Heart left ventricle (tissue), 16 donors: ENCODE data around the gene GADL1. TPM values are rescaled to one million over a fixed set of nuclear protein-coding genes. Genes with fewer than 3 reads are reported as not detected.

Source experiments
- ATAC-seq, 4 donors: fragments of 200-7000 bp; cut with Tn5 transposase; one replicate each; pipeline ENCODE4 v1.9.1; 2020 to 2022; ENCODE audit warnings: moderate library complexity in 4 of 4, mild to moderate bottlenecking in 3 of 4, moderate number of reproducible peaks in 1 of 4
- DNase-seq, 5 donors: peaks; one replicate each; pipeline ENCODE4 v3.0.0-alpha.2; 2020
- H3K27ac ChIP-seq, 12 donors: fragments of 200-600 bp; sonication (generic) in 4 of 12; one replicate each; pipeline versions ENCODE4 v1.5.0 to v1.8.0; 2016 to 2022; ENCODE audit warnings: mild to moderate bottlenecking in 2 of 12
- H3K27me3 ChIP-seq, 9 donors: fragments of 200-600 bp; sonication (generic) in 2 of 9; one replicate each; pipeline versions ENCODE4 v1.5.1 to v1.8.0; 2016 to 2022; ENCODE audit warnings: mild to moderate bottlenecking in 3 of 9
- H3K36me3 ChIP-seq, 9 donors: fragments of 200-600 bp; sonication (generic) in 2 of 9; one replicate each; pipeline versions ENCODE4 v1.5.0 to v1.8.0; 2018 to 2022; ENCODE audit warnings: mild to moderate bottlenecking in 2 of 9
- H3K4me1 ChIP-seq, 12 donors: fragments of 200-600 bp; sonication (generic) in 4 of 12; one replicate each; pipeline versions ENCODE4 v1.5.0 to v1.8.0; 2016 to 2022; ENCODE audit warnings: mild to moderate bottlenecking in 3 of 12
- H3K4me3 ChIP-seq, 12 donors: fragments of 200-600 bp; sonication (generic) in 4 of 12; one replicate each; pipeline versions ENCODE4 v1.5.0 to v1.8.0; 2017 to 2022; ENCODE audit warnings: mild to moderate bottlenecking in 9 of 12, moderate library complexity in 4 of 12
- H3K9me3 ChIP-seq, 12 donors: fragments of 200-600 bp; sonication (generic) in 4 of 12; one replicate each; pipeline versions ENCODE4 v1.5.0 to v1.8.0; 2016 to 2022; ENCODE audit warnings: mild to moderate bottlenecking in 1 of 12
- CTCF ChIP-seq, 12 donors: fragments of 200-600 bp; sonication (generic) in 4 of 12; IDR thresholded peaks; one replicate each; pipeline versions ENCODE4 v1.5.0 to v1.8.0; 2018 to 2022; ENCODE audit warnings: antibody characterized with exemption in 12 of 12, mild to moderate bottlenecking in 5 of 12
- POLR2A ChIP-seq, 2 donors: fragments of 450-650 bp; IDR thresholded peaks; one replicate each; pipeline ENCODE4 v1.6.1; 2017; ENCODE audit warnings: antibody characterized with exemption in 2 of 2, mild to moderate bottlenecking in 2 of 2, moderate library complexity in 2 of 2
- WGBS, 4 donors: extraction: QIAGEN DNeasy Blood & Tissue Kit in 2 of 4; methylation state at CpG; one replicate each; pipeline versions ENCODE4 v1.1.5 to v1.1.7; 2013 to 2018; 5-methylcytosine and 5-hydroxymethylcytosine counted together
- intact Hi-C, 10 donors: fragments of 100-400 bp; cut with DNase I; formaldehyde crosslinking; loops; one replicate each; pipeline versions ENCODE4 v1.11.1 to v1.14.2; 2022
- polyA plus RNA-seq, 2 donors: library from polyadenylated mRNA; stranded (reverse); fragments of 200-250 nt; gene quantifications; one replicate each; pipeline ENCODE4 v1.2.3, GENCODE V29; 2013
- total RNA-seq, 9 donors: library from RNA; depleted of rRNA in 2 of 9; stranded (reverse); fragments of >200 nt in 2 of 9; fragmentation: NEBNext Ultra II Directional in 3 of 9; extraction: Animal tissue kit (Norgen Biotek cat#: 25700) in 3 of 9; gene quantifications; one replicate each; pipeline versions ENCODE4 v1.1.0 to v1.2.4, GENCODE V29; 2016 to 2023
- donor health status: ischemic (EF 13 %, LVEDD 7.1; RV severe dilation, severe dysfunction).
- donor health status: healthy with polysubstance abuse.
- donor health status: DM: no; HTN: yes; CAD: no.
- donor health status: DM: no; HTN: no; CAD: no.
- donor health status: ischemic (EF 25% LVEDD 6.9; RV normal size, moderate dysfunction).
- donor health status: ischemic (EF 25% LVEDD 5.7; RV mildly dilated, moderate dysfunction).
- donor health status: healthy.
- donor health status: DM: yes; HTN: yes; CAD: no.
- donor health status: ischemic (EF 35%, LVEDD 5.7; RV mildly dilated, moderate dysfunction).
- donor health status: nonischemic (EF 11% LVEDD 7.7; RV severe dilation, severe dysfunction).
- donor health status: DM: yes; HTN: yes; CAD: no.
- donor health status: PGD.
- donor health status: ischemic (EF 29% LVEDD 5.4; RV normal size, mild dysfunction).
- donor health status: nonischemic (EF 23%, LVEDD 6.1; RV moderate dilation, normal function).

Gene GADL1
- total and polyA plus RNA-seq, 11 donors: 0.03 to 0.59 (median 0.18) TPM; not detected in 3

DNA sequence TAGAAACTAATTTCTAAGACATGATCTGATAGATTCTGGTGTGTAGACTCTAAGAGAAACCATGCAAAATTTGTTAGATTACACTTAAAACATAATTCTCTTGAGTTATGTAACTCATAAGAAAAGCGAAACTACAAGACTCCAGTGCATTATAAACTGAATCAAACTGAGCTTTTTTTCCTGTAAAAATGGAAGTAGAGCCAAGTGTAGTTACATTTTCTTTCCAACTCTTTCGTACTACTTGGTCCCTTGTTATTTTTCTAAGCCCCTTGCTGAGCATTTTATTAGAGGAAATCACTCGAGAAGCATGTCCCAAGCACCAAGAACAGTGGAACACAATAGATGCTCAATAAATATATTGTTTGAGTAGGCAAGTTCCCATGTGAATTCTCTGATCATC, 130.2 kb downstream of the GADL1 start:
- no peak overlapping the region for H3K27ac ChIP-seq
- no peaks in the 10 kb centered on the region for H3K27me3 ChIP-seq
- TF ChIP-seq CTCF (IDR thresholded peaks at IDR 0.05) (no peak), POLR2A (IDR thresholded peaks at IDR 0.05) (no peak)
- H3K4me1 ChIP-seq: peaks cover 0 to 7% (median 0%) of the 10 kb centered on the region in 12 donors
- no peaks in the 10 kb centered on the region for H3K36me3 ChIP-seq
- H3K9me3 ChIP-seq: no peaks in the 10 kb centered on the region
- intact Hi-C loops: loop anchor here in 2 of 10 donors (10.0 kb wide), 2 partner anchors 251 to 1001 kb away; no protein-coding TSS in a partner anchor
- WGBS, 4 donors: 52 to 74% (median 57%) methylated on average over 3 of the region's 3 CpGs
- H3K4me3 ChIP-seq: no peak overlapping the region
- ATAC-seq (no peak), DNase-seq (no peak)

DNA sequence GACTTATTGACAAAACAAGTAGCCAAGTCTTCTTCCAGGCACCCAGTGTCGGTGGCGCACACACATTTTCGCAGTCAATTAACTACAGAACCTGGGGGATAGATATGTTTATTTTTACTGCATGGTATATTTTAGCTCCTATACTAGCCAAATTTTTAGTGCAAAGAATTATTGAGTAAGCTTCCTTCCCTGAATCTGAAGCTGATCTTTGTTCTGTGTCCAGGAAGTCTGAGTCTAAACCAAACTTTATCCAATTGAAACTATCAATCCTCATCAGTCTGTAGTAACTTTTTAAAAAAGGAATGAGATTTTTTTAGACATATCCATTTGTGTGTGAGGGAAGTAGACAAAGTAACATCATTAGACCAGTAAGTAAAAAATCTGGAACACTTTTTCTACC, 133.1 kb downstream of the GADL1 start:
- TF ChIP-seq POLR2A (IDR thresholded peaks at IDR 0.05) (no peak), CTCF (IDR thresholded peaks at IDR 0.05) (no peak)
- intact Hi-C loops: loop anchor here in 2 of 10 donors (10.0 kb wide), 2 partner anchors 253 to 1003 kb away; no protein-coding TSS in a partner anchor
- Histone ChIP-seq H3K4me3 (no peak overlapping the region), H3K9me3 (no peaks in the 10 kb centered on the region), H3K4me1 (peaks cover 0 to 7% (median 0%) of the 10 kb centered on the region in 12 donors), H3K36me3 (no peaks in the 10 kb centered on the region), H3K27me3 (no peaks in the 10 kb centered on the region), H3K27ac (no peak overlapping the region)
- 96 to 98% (median 97%) methylated on average over 3 of the region's 3 CpGs for WGBS, 4 donors
- DNase-seq (no peak), ATAC-seq (no peak)

- Histone ChIP-seq H3K9me3 (no peaks in the 10 kb centered on the region), H3K36me3 (no peaks in the 10 kb centered on the region), H3K4me1 (peaks cover 0 to 7% (median 0%) of the 10 kb centered on the region in 12 donors), H3K27ac (no peak overlapping the region), H3K27me3 (no peaks in the 10 kb centered on the region), H3K4me3 (no peak overlapping the region)
- no peak for ATAC-seq
- no peak for DNase-seq
- TF ChIP-seq CTCF (IDR thresholded peaks at IDR 0.05) (no peak), POLR2A (IDR thresholded peaks at IDR 0.05) (no peak)
- intact Hi-C loops: loop anchor here in 2 of 10 donors (10.0 kb wide), 2 partner anchors 254 to 1004 kb away; no protein-coding TSS in a partner anchor
- WGBS, 4 donors: 91 to 95% (median 93%) methylated on average over 2 of the region's 2 CpGs
Observed at GRCh38 chr3:30760737-30761136, 133.7 kb downstream of the GADL1 start.

DNA sequence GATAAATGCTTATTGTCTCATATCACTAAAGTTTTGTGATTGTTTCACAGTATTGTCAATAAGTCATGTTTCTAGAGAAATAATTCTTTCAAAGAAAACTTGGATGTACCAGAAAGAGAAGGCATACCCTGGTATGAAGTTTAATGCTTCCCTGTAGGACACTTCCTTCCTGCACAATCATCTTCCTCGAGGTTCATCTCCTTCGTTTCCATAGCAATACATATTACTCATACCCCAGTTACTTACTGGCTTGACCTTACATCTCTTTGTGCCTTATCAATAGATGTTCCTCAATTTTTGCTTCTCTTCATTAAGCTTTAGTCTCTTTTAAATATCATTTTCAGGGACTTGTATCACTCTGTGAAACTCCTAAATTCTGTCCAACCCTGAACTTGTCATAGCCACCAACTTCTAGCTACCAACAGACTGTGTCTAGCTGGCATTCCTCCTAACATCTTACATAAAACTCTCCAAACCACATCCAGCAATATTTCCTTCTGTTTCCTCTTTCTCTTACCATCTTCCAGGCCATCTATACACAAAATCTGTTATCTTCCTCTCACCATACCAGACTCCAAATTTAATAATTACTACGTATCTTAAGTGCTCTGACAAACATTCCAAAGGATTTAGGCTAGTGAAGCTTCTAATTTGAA, 134.3 kb downstream of the GADL1 start:
- H3K9me3 ChIP-seq: no peaks in the 10 kb centered on the region
- ATAC-seq: no peak
- no peaks in the 10 kb centered on the region for H3K36me3 ChIP-seq
- H3K4me3 ChIP-seq: no peak overlapping the region
- intact Hi-C loops: loop anchor here in 2 of 10 donors (10.0 kb wide), 2 partner anchors 255 to 1005 kb away; no protein-coding TSS in a partner anchor
- no peak for TF ChIP-seq CTCF (IDR thresholded peaks at IDR 0.05)
- H3K4me1 ChIP-seq: peaks cover 0 to 7% (median 0%) of the 10 kb centered on the region in 12 donors
- H3K27ac ChIP-seq: no peak overlapping the region
- WGBS, 4 donors: 59 to 65% (median 61%) methylated on average over 3 of the region's 3 CpGs
- H3K27me3 ChIP-seq: no peaks in the 10 kb centered on the region
- DNase-seq: no peak
